HepG2 (cell line): ENCODE results near the gene INSR. TPM values are rescaled to one million over a fixed set of nuclear protein-coding genes. Genes with fewer than 3 reads are reported as not detected.

Experiments
- ATAC-seq: fragments of 200-7000 bp; cut with Tn5 transposase; 3 replicates; pipeline ENCODE4 v1.9.1; 2020; ENCODE audit warnings: mild to moderate bottlenecking, moderate library complexity
- BruUV-seq: library from RNA; stranded (reverse); fragments of 400-500 nt; replicated peaks from 2 replicates; lab custom pipeline; 2021; lab: Mats Ljungman, UMichigan
- CTCF ChIA-PET: fragments of 300-600 bp; formaldehyde crosslinking; extraction: SDS; loops from one replicate; lab custom pipeline; 2021; ENCODE audit warnings: low total read pairs, inconsistent platforms, low intra/inter-chr PET ratio; lab: Yijun Ruan, JAX
- POLR2A ChIA-PET: fragments of 350-600 bp; sonication (Branson Sonifier 250); formaldehyde crosslinking; loops from one replicate; lab custom pipeline; 2020; ENCODE audit warnings: antibody characterized with exemption, inconsistent platforms; lab: Yijun Ruan, JAX
- DNase-seq: peaks from one replicate; pipeline ENCODE4 v3.0.0-alpha.2; 2015; ENCODE audit warnings: low spot score
- FAIRE-seq: peaks from 3 replicates; lab custom pipeline; 2011; peaks lifted over from hg19 to GRCh38; lab: Jason Lieb, UNC
- H2AFZ ChIP-seq: one replicate; pipeline ENCODE4 v1.6.1; 2011; ENCODE audit warnings: low read length, inconsistent platforms
- H3K27ac ChIP-seq: fragments of 300-600 bp; 3 replicates; pipeline ENCODE4 v1.8.0; 2011; ENCODE audit warnings: mixed run types, mild to moderate bottlenecking, mixed read lengths, low read length, inconsistent platforms; ENCODE audit not compliant: insufficient read depth; ENCODE audit errors: extremely low read length
- H3K27me3 ChIP-seq, 2 experiments: fragments of 200-600 bp in 1 of 2; 2 replicates in 1 of 2; 3 replicates in 1 of 2; pipeline versions ENCODE4 v1.6.0 to v1.8.0; 2011; ENCODE audit warnings: low read length in 2 of 2, mild to moderate bottlenecking in 2 of 2, moderate library complexity in 2 of 2, inconsistent platforms in 1 of 2; ENCODE audit not compliant: insufficient read depth in 2 of 2, control insufficient read depth in 1 of 2
- H3K36me3 ChIP-seq, 2 experiments: fragments of 200-600 bp in 1 of 2; replicated peaks in 1 of 2; 2 replicates in 1 of 2; 3 replicates in 1 of 2; pipeline versions ENCODE4 v1.5.1 to v1.8.0; 2011; ENCODE audit warnings: low read length in 2 of 2, inconsistent platforms in 1 of 2; ENCODE audit not compliant: insufficient read depth in 2 of 2, control insufficient read depth in 1 of 2
- H3K4me1 ChIP-seq: 2 replicates; pipeline ENCODE4 v1.5.1; 2012; ENCODE audit warnings: low read length, inconsistent platforms; ENCODE audit not compliant: insufficient read depth
- H3K4me2 ChIP-seq: 2 replicates; pipeline ENCODE4 v1.6.0; 2011; ENCODE audit warnings: low read depth, low read length, inconsistent platforms
- H3K4me3 ChIP-seq, 3 experiments: fragments of 200-600 bp in 1 of 3; sonication (generic), shearing (Covaris generic) in 1 of 3; replicated peaks in 1 of 3; 2 replicates each; pipeline ENCODE4 v1.5.1; 2011 to 2016; ENCODE audit warnings: low read length in 3 of 3, inconsistent platforms in 2 of 3, low read depth in 2 of 3, mild to moderate bottlenecking in 2 of 3, control low read depth in 1 of 3, mixed read lengths in 1 of 3; ENCODE audit not compliant: insufficient read depth in 1 of 3
- H3K79me2 ChIP-seq: one replicate; pipeline ENCODE4 v1.6.1; 2011; ENCODE audit warnings: low read length, inconsistent platforms; ENCODE audit not compliant: insufficient read depth
- H3K9ac ChIP-seq: 2 replicates; pipeline ENCODE4 v1.6.0; 2011; ENCODE audit warnings: mild to moderate bottlenecking, low read depth, low read length, inconsistent platforms; ENCODE audit not compliant: insufficient read depth
- H3K9me3 ChIP-seq: 2 replicates; pipeline ENCODE4 v1.5.1; 2012; ENCODE audit warnings: mild to moderate bottlenecking, low read length
- H4K20me1 ChIP-seq: 2 replicates; pipeline ENCODE4 v1.6.0; 2011; ENCODE audit warnings: inconsistent platforms, mild to moderate bottlenecking, low read length, moderate library complexity; ENCODE audit not compliant: insufficient read depth
- AGO2 ChIP-seq: fragments of 200-400 bp; formaldehyde crosslinking; optimal IDR thresholded peaks from 2 replicates; pipeline ENCODE3; 2017; ENCODE audit warnings: mild to moderate bottlenecking, low read depth, low read length, moderate library complexity
- FOXP1 ChIP-seq, 2 experiments: fragments of 450-650 bp in 1 of 2; IDR thresholded peaks; 2 replicates each; pipeline ENCODE4 v1.6.1; 2017 to 2018; ENCODE audit warnings: antibody characterized with exemption in 1 of 2
- NCOA2 ChIP-seq: sonication (generic); formaldehyde crosslinking; IDR thresholded peaks from 2 replicates; pipeline ENCODE4 v1.8.0; 2022; ENCODE audit warnings: inconsistent platforms
- TBL1XR1 ChIP-seq: fragments of 150-350 bp; IDR thresholded peaks from 2 replicates; pipeline ENCODE4 v1.6.1; 2014; ENCODE audit warnings: borderline replicate concordance, low read length; ENCODE audit not compliant: partially characterized antibody
- TEAD2 ChIP-seq: sonication (generic); formaldehyde crosslinking; IDR thresholded peaks from 2 replicates; pipeline ENCODE4 v1.9.0; 2021; ENCODE audit warnings: missing genetic modification reagents
- ZNF260 ChIP-seq: sonication (generic); formaldehyde crosslinking; IDR thresholded peaks from 2 replicates; pipeline ENCODE4 v1.4.0; 2020; ENCODE audit warnings: missing genetic modification reagents, low read depth, mild to moderate bottlenecking, borderline replicate concordance
- ZNF274 ChIP-seq: sonication (generic); formaldehyde crosslinking; IDR thresholded peaks from 2 replicates; pipeline ENCODE4 v1.5.1; 2020; ENCODE audit warnings: mild to moderate bottlenecking, missing genetic modification reagents
- ZNF326 ChIP-seq: sonication (generic); formaldehyde crosslinking; IDR thresholded peaks from 2 replicates; pipeline ENCODE4 v1.4.0; 2020; ENCODE audit warnings: missing genetic modification reagents, borderline replicate concordance
- ZNF343 ChIP-seq: sonication (generic); formaldehyde crosslinking; IDR thresholded peaks from 2 replicates; pipeline ENCODE4 v1.4.0; 2020; ENCODE audit warnings: mild to moderate bottlenecking, missing genetic modification reagents
- ZNF563 ChIP-seq: sonication (generic); formaldehyde crosslinking; IDR thresholded peaks from 2 replicates; pipeline ENCODE4 v1.8.0; 2022; ENCODE audit warnings: mild to moderate bottlenecking, moderate library complexity, missing genetic modification reagents
- ZNF713 ChIP-seq: sonication (generic); formaldehyde crosslinking; IDR thresholded peaks from 2 replicates; pipeline ENCODE4 v1.4.0; 2020; ENCODE audit warnings: mild to moderate bottlenecking, missing genetic modification reagents
- WGBS: methylation state at CpG from one replicate; pipeline ENCODE4 v1.1.6; 2017; ENCODE audit warnings: low lambda C conversion rate; 5-methylcytosine and 5-hydroxymethylcytosine counted together
- in situ Hi-C: cut with HindIII; loops from 2 replicates; pipeline ENCODE4 v1.10.0; 2017; ENCODE audit warnings: low pct_unique_long_range_greater_than_20kb; ENCODE audit not compliant: extremely low pct_ligation_motif_present
- intact Hi-C: fragments of 100-400 bp; cut with micrococcal nuclease; formaldehyde crosslinking; loops from one replicate; pipeline ENCODE4 v1.10.0; 2022; ENCODE audit not compliant: unreplicated experiment
- polyA plus RNA-seq, 8 experiments: library from polyadenylated mRNA; depleted of rRNA in 3 of 8; stranded (reverse) in 7 of 8; unstranded in 1 of 8; fragments of >200 nt; fragmentation: Illumina TruSeq in 4 of 8; extraction: Trizol in 4 of 8; gene quantifications; 2 replicates each; pipeline versions ENCODE4 v1.2.1 to v1.2.3, GENCODE V29; 2011 to 2016; ENCODE audit warnings: low read depth in 4 of 8, missing spikeins in 1 of 8, mixed read lengths in 1 of 8; ENCODE audit not compliant: insufficient read depth in 1 of 8
- total RNA-seq, 5 experiments: library from RNA; depleted of rRNA; stranded (reverse); fragments of >200 nt; fragmentation: Illumina TruSeq; extraction: Trizol; gene quantifications; 2 replicates each; pipeline ENCODE4 v1.2.3, GENCODE V29; 2016; ENCODE audit warnings: low read depth in 1 of 5
- TF ChIP-seq, protein P1 (sequence below): sonication (generic); formaldehyde crosslinking; IDR thresholded peaks from 2 replicates; pipeline ENCODE4 v1.5.1; 2020; ENCODE audit warnings: missing genetic modification reagents, mild to moderate bottlenecking, borderline replicate concordance
- TF ChIP-seq, protein P2 (sequence below): sonication (generic); formaldehyde crosslinking; IDR thresholded peaks from 2 replicates; pipeline ENCODE4 v1.4.0; 2020; ENCODE audit warnings: missing genetic modification reagents, low read depth, mild to moderate bottlenecking, borderline replicate concordance

The INSR gene
- total and polyA plus RNA-seq, 2 of the 13 experiments (the other 11 are each of a cell fraction or from before 2014, with no cell fraction given), result 24.2 to 29.8 TPM

DNA sequence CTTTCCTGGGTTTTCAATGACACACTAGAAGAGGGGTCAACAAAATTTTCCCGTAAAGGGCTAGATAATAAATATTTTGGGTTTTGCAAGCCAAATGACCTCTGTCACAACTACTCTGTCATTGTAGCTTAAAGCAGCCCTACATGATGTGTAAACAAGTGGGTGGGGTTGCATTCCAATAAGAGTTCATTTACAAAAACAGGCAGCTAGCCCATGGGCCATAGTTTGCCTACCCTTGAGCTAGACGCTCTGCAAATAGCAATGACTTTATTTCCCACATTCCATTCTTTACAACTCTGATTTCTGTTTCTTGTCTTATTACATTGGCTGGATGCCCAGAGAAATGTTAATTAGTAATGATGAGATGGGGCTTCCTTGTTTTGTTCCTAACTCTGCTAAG lies 148.7 kb downstream of the INSR start (continued):
- TF ChIP-seq FOXP1 (IDR thresholded peaks at IDR 0.05) (no peak), FOXP1 (CRISPR knock-in tag; IDR thresholded peaks at IDR 0.05) (peak; percentile 35; the same call in 1 of the 2 replicates), ZNF260 (CRISPR knock-in tag) (no peak), NCOA2 (CRISPR knock-in tag) (peak; percentile 11; the same call in 1 of the 2 replicates), ZNF713 (CRISPR knock-in tag) (no peak), ZNF326 (CRISPR knock-in tag) (no peak), TBL1XR1 (no peak)
- TF ChIP-seq, protein P1, sequence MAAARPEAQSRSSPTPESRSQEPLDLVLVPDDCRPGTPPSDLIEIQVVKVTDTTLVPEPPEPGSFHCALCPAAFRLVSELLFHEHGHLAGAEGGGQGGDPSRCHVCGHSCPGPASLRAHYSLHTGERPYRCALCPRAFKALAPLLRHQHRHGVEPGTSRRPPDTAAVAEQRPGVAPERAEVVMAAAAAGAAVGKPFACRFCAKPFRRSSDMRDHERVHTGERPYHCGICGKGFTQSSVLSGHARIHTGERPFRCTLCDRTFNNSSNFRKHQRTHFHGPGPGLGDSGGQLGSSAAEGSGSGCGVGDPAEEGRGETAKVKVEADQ, result no peak

DNA sequence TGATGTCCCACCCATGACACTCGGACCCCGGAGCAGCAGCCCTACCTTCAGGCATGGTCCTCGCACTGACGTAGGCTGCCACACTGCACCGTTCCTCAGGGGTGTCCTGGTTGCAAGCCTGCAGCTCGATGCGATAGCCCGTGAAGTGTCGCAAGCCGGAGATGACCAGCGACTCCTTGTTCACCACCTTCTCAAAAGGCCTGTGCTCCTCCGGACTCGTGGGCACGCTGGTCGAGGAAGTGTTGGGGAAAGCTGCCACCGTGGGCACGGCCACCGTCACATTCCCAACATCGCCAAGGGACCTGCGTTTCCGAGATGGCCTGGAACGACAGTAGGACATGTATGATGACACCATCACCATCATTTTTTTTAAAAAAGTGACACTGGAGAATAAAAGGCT lies 151.4 kb downstream of the INSR start:
- CTCF ChIA-PET, result no interaction called here

More for the DNA sequence above, 151.4 kb downstream of the INSR start:
- intact Hi-C loops, result no loop called here
- no peaks in the 10 kb centered on the region for H4K20me1 ChIP-seq
- H3K27me3 ChIP-seq, result no peaks in the 10 kb centered on the region
- no peak for ATAC-seq
- no peaks in the 10 kb centered on the region for H3K4me1 ChIP-seq
- H3K9me3 ChIP-seq, result peaks cover 12% of the 10 kb centered on the region
- H3K4me2 ChIP-seq, result no peak overlapping the region
- WGBS, result over 99% methylated on average over 16 of the region's 22 CpGs
- H3K4me3 ChIP-seq, result no peak overlapping the region
- no peak for DNase-seq
- no peak overlapping the region for H3K27ac ChIP-seq
- BruUV-seq, result no TSS peak
- FAIRE-seq, result no peak
- no peak overlapping the region for H2AFZ ChIP-seq
- no peak for TF ChIP-seq ZNF563 (CRISPR knock-in tag)
- TF ChIP-seq ZNF343 (CRISPR knock-in tag), result no peak
- TF ChIP-seq ZNF274 (CRISPR knock-in tag), result no peak
- TF ChIP-seq TEAD2 (CRISPR knock-in tag), result no peak
- TF ChIP-seq, protein P2, sequence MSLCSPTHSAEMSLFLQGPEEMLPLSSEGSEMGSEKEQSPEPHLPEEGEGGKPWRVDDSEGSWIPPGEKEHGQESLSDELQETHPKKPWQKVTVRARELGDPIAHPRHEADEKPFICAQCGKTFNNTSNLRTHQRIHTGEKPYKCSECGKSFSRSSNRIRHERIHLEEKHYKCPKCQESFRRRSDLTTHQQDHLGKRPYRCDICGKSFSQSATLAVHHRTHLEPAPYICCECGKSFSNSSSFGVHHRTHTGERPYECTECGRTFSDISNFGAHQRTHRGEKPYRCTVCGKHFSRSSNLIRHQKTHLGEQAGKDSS (CRISPR knock-in tag), result no peak
- peak; percentile 13 for TF ChIP-seq AGO2
- H3K79me2 ChIP-seq, result no peaks in the 10 kb centered on the region
- no peak overlapping the region for H3K9ac ChIP-seq
- POLR2A ChIA-PET, result no interaction called here
- in situ Hi-C loops, result no loop called here
- H3K36me3 ChIP-seq, result peaks cover 11 to 48% of the 10 kb centered on the region in 2 experiments
